H1 (cell line): ENCODE results near the gene AP2A1. TPM values are rescaled to one million over a fixed set of nuclear protein-coding genes. Genes with fewer than 3 reads are reported as not detected.

ENCODE experiments used
- CTCF ChIA-PET: fragments of 300-600 bp; sonication (Branson Sonifier 250); formaldehyde crosslinking; loops from one replicate; lab custom pipeline; 2021; ENCODE audit not compliant: partially characterized antibody; lab: Charles Lee
- POLR2A ChIA-PET: fragments of 300-600 bp; sonication (Branson Sonifier 250); formaldehyde crosslinking; loops from one replicate; lab custom pipeline; 2021; ENCODE audit warnings: inconsistent platforms; ENCODE audit not compliant: partially characterized antibody; lab: Charles Lee
- DNase-seq, 2 experiments: peaks; one replicate each; pipeline versions ENCODE4 v3.0.0 to v3.0.0-alpha.2; 2010 to 2022; ENCODE audit warnings: low spot score in 2 of 2, low read depth in 1 of 2, mixed read lengths in 1 of 2
- FAIRE-seq: peaks from 2 replicates; lab custom pipeline; 2011; peaks lifted over from hg19 to GRCh38; lab: Jason Lieb, UNC
- H2AFZ ChIP-seq: 2 replicates; pipeline ENCODE4 v1.8.1; 2012; ENCODE audit warnings: low read length, inconsistent platforms
- H2AK5ac ChIP-seq: 2 replicates; pipeline ENCODE4 v1.6.1; 2013; ENCODE audit warnings: low read depth, low read length
- H2BK120ac ChIP-seq: replicated peaks from 2 replicates; pipeline ENCODE3; 2013; ENCODE audit warnings: low read depth, low read length, inconsistent platforms
- H2BK12ac ChIP-seq: 2 replicates; pipeline ENCODE4 v1.6.1; 2013; ENCODE audit warnings: low read depth, low read length
- H2BK15ac ChIP-seq: 2 replicates; pipeline ENCODE4 v1.6.1; 2013; ENCODE audit warnings: low read length
- H2BK20ac ChIP-seq: 2 replicates; pipeline ENCODE4 v1.6.1; 2013; ENCODE audit warnings: low read length
- H2BK5ac ChIP-seq: 2 replicates; pipeline ENCODE4 v1.6.1; 2013; ENCODE audit warnings: low read depth, low read length
- H3K14ac ChIP-seq: 2 replicates; pipeline ENCODE4 v1.6.1; 2013; ENCODE audit warnings: inconsistent platforms; ENCODE audit not compliant: insufficient read length
- H3K18ac ChIP-seq: 2 replicates; pipeline ENCODE4 v1.6.1; 2013; ENCODE audit warnings: low read length; ENCODE audit errors: extremely low read depth
- H3K23ac ChIP-seq: 2 replicates; pipeline ENCODE4 v1.6.1; 2013; ENCODE audit warnings: inconsistent platforms; ENCODE audit not compliant: insufficient read length
- H3K23me2 ChIP-seq: 2 replicates; pipeline ENCODE4 v1.6.1; 2013; ENCODE audit warnings: low read depth, low read length
- H3K27ac ChIP-seq: 2 replicates; pipeline ENCODE4 v1.6.1; 2011; ENCODE audit warnings: low read depth, low read length, inconsistent platforms
- H3K27me3 ChIP-seq, 4 experiments: replicated peaks in 1 of 4; 1 replicate in 1 of 4; 2 replicates in 3 of 4; pipeline versions ENCODE4 v1.6.1 to v1.8.1; 2011 to 2013; ENCODE audit warnings: low read length in 3 of 4, mild to moderate bottlenecking in 3 of 4, inconsistent platforms in 2 of 4, mixed read lengths in 2 of 4, moderate library complexity in 1 of 4; ENCODE audit not compliant: control insufficient read depth in 3 of 4, insufficient read depth in 3 of 4; ENCODE audit errors: extremely low read depth in 1 of 4
- H3K36me3 ChIP-seq, 4 experiments: 2 replicates each; pipeline versions ENCODE4 v1.6.1 to v1.8.1; 2011 to 2013; ENCODE audit warnings: mild to moderate bottlenecking in 4 of 4, low read length in 3 of 4, moderate library complexity in 2 of 4, control low read depth in 1 of 4, inconsistent platforms in 1 of 4; ENCODE audit not compliant: insufficient read depth in 4 of 4, control insufficient read depth in 2 of 4
- H3K4ac ChIP-seq: replicated peaks from 2 replicates; pipeline ENCODE3; 2013; ENCODE audit warnings: low read length, low read depth, mixed read lengths, inconsistent platforms; ENCODE audit not compliant: insufficient read length
- H3K4me1 ChIP-seq, 4 experiments: replicated peaks in 1 of 4; 1 replicate in 1 of 4; 2 replicates in 3 of 4; pipeline versions ENCODE4 v1.6.1 to v1.8.1; 2011 to 2013; ENCODE audit warnings: low read length in 3 of 4, inconsistent platforms in 2 of 4, mixed read lengths in 1 of 4; ENCODE audit not compliant: insufficient read depth in 4 of 4, control insufficient read depth in 3 of 4
- H3K4me2 ChIP-seq, 2 experiments: 2 replicates each; pipeline versions ENCODE4 v1.6.1 to v1.8.1; 2011 to 2013; ENCODE audit warnings: low read depth in 2 of 2, low read length in 2 of 2, control low read depth in 1 of 2, inconsistent platforms in 1 of 2, mild to moderate bottlenecking in 1 of 2; ENCODE audit not compliant: insufficient read depth in 1 of 2
- H3K4me3 ChIP-seq, 4 experiments: fragments of 200-600, 300-600 bp in 1 of 4; sonication (generic), shearing (Covaris generic), sonication (Bioruptor Twin) in 1 of 4; 2 replicates each; pipeline versions ENCODE4 v1.5.1 to v1.8.1; 2011 to 2016; ENCODE audit warnings: low read length in 4 of 4, low read depth in 3 of 4, control low read depth in 2 of 4, inconsistent platforms in 2 of 4, mild to moderate bottlenecking in 2 of 4, mixed read lengths in 1 of 4, moderate library complexity in 1 of 4; ENCODE audit not compliant: insufficient read depth in 2 of 4; ENCODE audit errors: extremely low read depth in 1 of 4
- H3K56ac ChIP-seq: replicated peaks from 2 replicates; pipeline ENCODE3; 2013; ENCODE audit warnings: low read depth, mild to moderate bottlenecking, mixed read lengths, low read length, inconsistent platforms; ENCODE audit not compliant: insufficient read length
- H3K79me1 ChIP-seq: 2 replicates; pipeline ENCODE4 v1.6.1; 2013; ENCODE audit warnings: low read depth, low read length, control low read depth
- H3K79me2 ChIP-seq, 2 experiments: 2 replicates each; pipeline versions ENCODE4 v1.6.1 to v1.8.1; 2012 to 2013; ENCODE audit warnings: low read length in 2 of 2, mild to moderate bottlenecking in 2 of 2, inconsistent platforms in 1 of 2; ENCODE audit not compliant: insufficient read depth in 2 of 2, control insufficient read depth in 1 of 2
- H3K9ac ChIP-seq, 4 experiments: replicated peaks in 1 of 4; 1 replicate in 1 of 4; 2 replicates in 3 of 4; pipeline versions ENCODE4 v1.6.1 to v1.8.1; 2011 to 2013; ENCODE audit warnings: low read depth in 3 of 4, low read length in 3 of 4, control low read depth in 2 of 4, mild to moderate bottlenecking in 2 of 4, moderate library complexity in 2 of 4, inconsistent platforms in 1 of 4; ENCODE audit errors: extremely low read depth in 1 of 4
- H3K9me3 ChIP-seq, 2 experiments: 2 replicates each; pipeline versions ENCODE4 v1.6.1 to v1.8.1; 2012 to 2013; ENCODE audit warnings: mild to moderate bottlenecking in 2 of 2, moderate library complexity in 2 of 2, control low read depth in 1 of 2, inconsistent platforms in 1 of 2, low read depth in 1 of 2, low read length in 1 of 2, mixed read lengths in 1 of 2; ENCODE audit not compliant: insufficient read depth in 2 of 2
- H4K20me1 ChIP-seq, 2 experiments: replicated peaks in 1 of 2; 2 replicates each; pipeline versions ENCODE3 to v1.8.1; 2011 to 2013; ENCODE audit warnings: inconsistent platforms in 2 of 2, low read length in 2 of 2, mild to moderate bottlenecking in 1 of 2; ENCODE audit not compliant: insufficient read depth in 2 of 2, control insufficient read depth in 1 of 2
- H4K5ac ChIP-seq: 2 replicates; pipeline ENCODE4 v1.6.1; 2013; ENCODE audit warnings: low read length, low read depth, mixed read lengths, inconsistent platforms; ENCODE audit not compliant: insufficient read length
- H4K8ac ChIP-seq: 2 replicates; pipeline ENCODE4 v1.8.0; 2013; ENCODE audit warnings: mild to moderate bottlenecking, moderate library complexity, low read length, inconsistent platforms; ENCODE audit not compliant: insufficient read depth; ENCODE audit errors: extremely low read depth
- H4K91ac ChIP-seq: replicated peaks from 2 replicates; pipeline ENCODE3; 2013; ENCODE audit warnings: low read length, mixed read lengths, inconsistent platforms; ENCODE audit not compliant: insufficient read length
- WGBS, 2 experiments: shearing (Covaris generic) in 1 of 2; methylation state at CpG; one replicate each; pipeline versions ENCODE4 v1.1.6 to v1.1.7; 2013 to 2015; ENCODE audit warnings: low lambda C conversion rate in 2 of 2, mixed read lengths in 2 of 2, inconsistent platforms in 1 of 2, low coverage in 1 of 2, missing lambda C conversion rate in 1 of 2; ENCODE audit not compliant: insufficient replicate concordance in 2 of 2, insufficient coverage in 1 of 2, insufficient read length in 1 of 2; ENCODE audit errors: extremely low coverage in 1 of 2, missing lambda C conversion rate in 1 of 2; 5-methylcytosine and 5-hydroxymethylcytosine counted together
- polyA plus RNA-seq, 7 experiments: library from polyadenylated mRNA; depleted of rRNA in 3 of 7; stranded (reverse) in 5 of 7; unstranded in 2 of 7; fragments of >200 nt in 5 of 7; fragments of 200-250 nt in 2 of 7; gene quantifications; 1 replicate in 5 of 7; 2 replicates in 1 of 7; 4 replicates in 1 of 7; pipeline versions ENCODE4 v1.2.1 to v1.2.3, GENCODE V29; 2011 to 2013; ENCODE audit warnings: missing spikeins in 2 of 7, mixed read lengths in 2 of 7
- total RNA-seq: library from RNA; stranded (reverse); fragmentation: NEBNext Ultra II Directional; extraction: Animal tissue kit (Norgen Biotek cat#: 25700); gene quantifications from 2 replicates; pipeline ENCODE4 v1.2.1, GENCODE V29; 2021
- TF ChIP-seq, protein P1 (sequence below), 3 experiments: IDR thresholded peaks; 1 replicate in 2 of 3; 2 replicates in 1 of 3; pipeline versions ENCODE4 v1.5.1 to v1.6.1; 2011; ENCODE audit warnings: low read length in 3 of 3, mild to moderate bottlenecking in 3 of 3, inconsistent platforms in 2 of 3, low read depth in 1 of 3, moderate library complexity in 1 of 3; ENCODE audit not compliant: insufficient read depth in 1 of 3; ENCODE audit errors: control extremely low read depth in 1 of 3

The AP2A1 gene
- total and polyA plus RNA-seq, 2 of the 8 experiments (the other 6 are each of a cell fraction or from before 2014, with no cell fraction given) = 105 to 106 TPM

DNA sequence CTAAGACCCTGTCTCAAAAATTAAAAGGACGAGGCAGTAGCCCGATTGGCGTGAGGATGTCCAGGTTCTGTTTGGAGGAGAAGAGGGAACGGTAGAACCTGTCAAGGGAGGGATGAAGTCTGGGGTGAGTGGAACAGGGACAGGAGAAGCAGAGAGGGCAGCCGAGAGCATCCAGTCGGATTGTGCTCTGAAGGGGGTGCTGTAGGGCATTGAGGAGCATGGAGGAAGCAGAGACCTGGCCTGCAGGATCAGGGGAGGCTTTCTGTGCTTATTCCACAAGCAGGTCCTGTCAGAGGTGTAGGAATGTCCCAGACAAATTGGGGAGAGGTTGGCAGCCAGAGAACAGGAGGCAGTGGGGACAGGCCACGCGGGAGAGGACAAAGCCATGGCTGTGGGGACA is 14.1 kb downstream of the AP2A1 start:
- Histone ChIP-seq H2AFZ (no peak overlapping the region), H2BK5ac (0 out of 2 replicates have a peak overlapping the region, but pooled peaks have one; percentile 60), H2AK5ac (no peak overlapping the region), H3K4me3 (no peak overlapping the region), H3K79me1 (peaks cover 13% of the 10 kb centered on the region), H3K36me3 (peaks cover 2 to 17% (median 9%) of the 10 kb centered on the region in 4 experiments; a peak in 6 of 8 replicates), H3K27me3 (no peaks in the 10 kb centered on the region), H2BK15ac (no peak overlapping the region), H3K56ac (no peak overlapping the region), H4K91ac (no peak overlapping the region), H4K5ac (no peak overlapping the region), H2BK120ac (no peak overlapping the region), H3K23ac (no peak overlapping the region), H3K9me3 (no peaks in the 10 kb centered on the region), H3K4me2 (no peak overlapping the region), H3K23me2 (no peaks in the 10 kb centered on the region; the same call in 1 of the 2 replicates), H2BK12ac (no peak overlapping the region), H3K9ac (peak overlapping the region in 1 of 4 experiments; percentile 18; a peak in 1 of 7 replicates), H4K20me1 (peaks cover 2 to 9% of the 10 kb centered on the region in 2 experiments), H4K8ac (no peak overlapping the region; the same call in 1 of the 2 replicates), H3K79me2 (no peaks in the 10 kb centered on the region; a peak in 1 of 4 replicates), H3K27ac (no peak overlapping the region), H2BK20ac (no peak overlapping the region), H3K18ac (no peak overlapping the region), H3K14ac (no peak overlapping the region), H3K4me1 (no peaks in the 10 kb centered on the region; a peak in 2 of 7 replicates), H3K4ac (no peak overlapping the region)
- CTCF ChIA-PET = interaction anchor here (1.2 to 2.8 kb wide), 4 partner anchors 18 to 62 kb away, joined by 3 to 14 read pairs (median 4); no protein-coding TSS in a partner anchor
- DNase-seq (no peak), FAIRE-seq (no peak)
- 80% methylated on average over 6 of the region's 8 CpGs; no CpG with 5 or more reads in 1 of the 2 experiments for WGBS, 2 experiments
- POLR2A ChIA-PET = interaction anchor here (1.0 to 2.0 kb wide), 2 partner anchors 9 to 89 kb away, joined by 3 to 8 read pairs; no protein-coding TSS in a partner anchor
- TF ChIP-seq, protein P1, sequence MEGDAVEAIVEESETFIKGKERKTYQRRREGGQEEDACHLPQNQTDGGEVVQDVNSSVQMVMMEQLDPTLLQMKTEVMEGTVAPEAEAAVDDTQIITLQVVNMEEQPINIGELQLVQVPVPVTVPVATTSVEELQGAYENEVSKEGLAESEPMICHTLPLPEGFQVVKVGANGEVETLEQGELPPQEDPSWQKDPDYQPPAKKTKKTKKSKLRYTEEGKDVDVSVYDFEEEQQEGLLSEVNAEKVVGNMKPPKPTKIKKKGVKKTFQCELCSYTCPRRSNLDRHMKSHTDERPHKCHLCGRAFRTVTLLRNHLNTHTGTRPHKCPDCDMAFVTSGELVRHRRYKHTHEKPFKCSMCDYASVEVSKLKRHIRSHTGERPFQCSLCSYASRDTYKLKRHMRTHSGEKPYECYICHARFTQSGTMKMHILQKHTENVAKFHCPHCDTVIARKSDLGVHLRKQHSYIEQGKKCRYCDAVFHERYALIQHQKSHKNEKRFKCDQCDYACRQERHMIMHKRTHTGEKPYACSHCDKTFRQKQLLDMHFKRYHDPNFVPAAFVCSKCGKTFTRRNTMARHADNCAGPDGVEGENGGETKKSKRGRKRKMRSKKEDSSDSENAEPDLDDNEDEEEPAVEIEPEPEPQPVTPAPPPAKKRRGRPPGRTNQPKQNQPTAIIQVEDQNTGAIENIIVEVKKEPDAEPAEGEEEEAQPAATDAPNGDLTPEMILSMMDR (IDR thresholded peaks at IDR 0.05; ENCODE audit: control extremely low read depth in 1 of 3, insufficient read depth in 1 of 3, low read depth in 1 of 3, low read length in 3 of 3) = peak; percentile 20 to 38 (median 26); a peak in 3 of 4 replicates
